Hematopoietic multipotent progenitor cell treated with erythropoietin and hydrocortisone succinate and interleukin-3 and kit ligand, for 8 days (in vitro differentiated cells): Measurements from ENCODE around the gene SLC22A23.

Source experiments
- DNase-seq: peaks from one replicate; pipeline ENCODE4 v3.0.0-alpha.2; 2015

SLC22A23 gene

DNA sequence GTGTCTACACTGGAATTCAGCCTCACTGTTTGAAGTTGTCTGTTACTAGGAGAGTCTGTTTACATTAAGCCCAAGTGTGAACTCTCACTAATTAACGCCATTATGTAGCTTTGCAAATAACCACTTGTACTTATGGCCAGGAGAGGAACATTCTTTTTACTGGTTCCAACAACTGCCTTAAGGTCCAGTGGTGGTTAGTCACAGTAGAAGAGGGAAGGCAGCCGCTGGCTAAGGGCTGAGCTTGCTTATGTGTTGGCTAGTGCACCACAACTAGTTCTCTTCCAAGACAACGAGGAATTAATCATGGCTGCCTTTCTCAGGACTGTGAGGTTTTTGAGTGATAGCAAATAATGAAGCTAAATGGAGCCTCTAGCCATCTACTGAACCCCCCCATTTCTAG, 14.9 kb upstream of the SLC22A23 start:
- DNase-seq, result no peak

DNA sequence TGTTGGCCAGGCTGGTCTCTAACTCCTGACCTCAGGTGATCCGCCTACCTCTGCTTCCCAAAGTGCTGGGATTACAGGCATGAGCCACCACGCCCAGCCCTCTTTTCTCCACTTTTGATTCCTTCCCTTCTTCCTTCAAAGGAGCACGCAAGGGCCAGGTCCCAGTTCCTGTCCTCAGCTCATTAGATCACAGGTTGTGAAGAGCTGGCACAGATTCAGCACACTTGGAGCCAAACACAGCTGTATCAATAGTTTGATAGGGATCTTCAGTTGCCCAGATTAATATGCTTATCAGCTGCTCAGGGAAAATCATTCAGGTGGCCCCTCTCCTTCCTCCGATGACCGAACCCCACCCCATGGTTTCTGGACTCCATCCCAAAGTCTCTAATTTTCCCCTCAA, 14.4 kb upstream of the SLC22A23 start:
- DNase-seq, result no peak

DNA sequence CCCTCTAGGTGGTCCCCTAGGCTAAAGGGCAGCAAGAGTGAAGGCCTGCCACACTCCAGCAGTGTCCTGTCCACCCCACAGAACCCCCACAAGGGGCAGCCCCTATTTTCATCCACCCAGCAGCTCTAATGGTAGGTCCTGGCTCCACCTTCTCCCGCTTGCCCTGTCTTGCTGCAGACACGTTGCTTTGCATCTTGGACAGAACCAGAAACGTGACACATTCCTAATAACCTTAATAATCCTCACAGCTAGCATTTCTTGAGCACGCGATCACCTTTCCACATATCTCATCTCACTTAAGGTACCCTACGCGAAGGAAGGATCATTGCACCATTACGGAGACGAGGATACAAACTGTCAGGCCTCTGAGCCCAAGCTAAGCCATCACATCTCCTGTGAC, 11.7 kb upstream of the SLC22A23 start:
- no peak for DNase-seq

DNA sequence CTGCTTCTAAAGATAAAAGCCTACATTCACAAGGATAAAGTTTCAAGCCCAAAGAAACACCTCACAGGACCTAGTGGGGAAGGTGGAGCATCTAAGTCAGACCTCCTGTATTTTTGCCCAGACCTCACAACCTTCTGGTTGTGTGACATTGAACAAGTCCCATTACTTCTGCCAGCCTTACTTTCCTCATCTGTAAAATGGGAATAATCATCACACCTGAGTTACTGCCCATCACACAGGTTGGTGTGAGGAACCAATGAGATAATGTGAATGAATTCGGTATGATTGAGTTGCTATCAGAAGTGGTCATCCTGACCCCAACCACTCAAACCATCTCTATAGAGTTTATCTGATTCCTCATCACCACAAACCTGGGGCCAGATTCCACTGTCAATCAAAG, 11.1 kb upstream of the SLC22A23 start:
- no peak for DNase-seq

DNA sequence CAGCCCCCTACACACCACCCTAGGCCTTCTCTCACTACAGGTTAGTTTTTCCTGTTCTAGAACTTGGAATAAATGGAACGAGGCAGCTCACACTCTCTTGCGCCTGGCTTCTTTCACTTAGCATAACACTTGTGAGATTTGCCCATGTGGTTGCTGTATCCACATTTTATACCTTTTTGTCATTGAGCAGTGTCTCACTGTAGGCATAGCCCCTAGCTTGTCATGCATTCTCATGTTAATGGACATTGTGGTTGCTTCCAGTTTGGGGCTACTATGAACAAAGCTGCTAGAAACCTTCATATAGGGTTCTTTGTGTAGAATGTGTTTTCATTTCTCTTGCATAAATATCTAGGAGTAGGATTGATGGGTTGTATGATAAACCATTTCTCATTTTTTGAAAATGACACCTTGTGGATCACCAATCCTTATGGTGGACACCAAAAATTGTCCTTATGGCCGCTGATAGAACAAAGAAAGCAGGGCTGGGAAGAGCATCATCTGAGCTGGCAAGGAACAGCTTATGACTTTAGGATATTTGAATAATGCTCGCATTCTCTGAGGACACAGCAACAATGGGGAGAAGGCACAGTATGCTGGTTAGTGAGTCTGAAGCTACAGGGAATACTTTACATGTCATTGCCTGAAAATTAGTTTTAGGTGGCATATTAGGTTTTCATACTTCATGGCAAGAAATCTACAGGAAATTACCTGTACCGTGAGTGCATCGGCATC, 9.8 kb upstream of the SLC22A23 start:
- DNase-seq, result no peak

DNA sequence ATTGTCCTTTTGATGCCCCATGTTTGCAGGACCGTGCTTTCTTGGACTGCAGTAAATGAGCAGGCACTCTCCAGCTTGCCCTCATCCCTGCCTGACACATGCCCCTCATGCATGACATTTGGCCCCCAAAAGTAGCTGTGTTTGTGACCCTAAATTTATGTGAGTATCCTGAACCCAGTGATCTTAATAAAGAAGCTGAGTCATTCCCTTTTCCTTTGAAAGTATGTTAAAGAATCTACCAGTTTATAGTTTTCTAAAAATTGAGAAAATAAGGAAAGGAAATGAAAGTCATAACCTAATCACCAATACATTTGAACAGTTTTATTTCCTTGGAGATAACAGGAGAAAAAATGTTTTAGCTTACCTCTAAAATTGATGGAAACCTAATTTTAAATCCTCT, 3.4 kb upstream of the SLC22A23 start:
- DNase-seq, result no peak

DNA sequence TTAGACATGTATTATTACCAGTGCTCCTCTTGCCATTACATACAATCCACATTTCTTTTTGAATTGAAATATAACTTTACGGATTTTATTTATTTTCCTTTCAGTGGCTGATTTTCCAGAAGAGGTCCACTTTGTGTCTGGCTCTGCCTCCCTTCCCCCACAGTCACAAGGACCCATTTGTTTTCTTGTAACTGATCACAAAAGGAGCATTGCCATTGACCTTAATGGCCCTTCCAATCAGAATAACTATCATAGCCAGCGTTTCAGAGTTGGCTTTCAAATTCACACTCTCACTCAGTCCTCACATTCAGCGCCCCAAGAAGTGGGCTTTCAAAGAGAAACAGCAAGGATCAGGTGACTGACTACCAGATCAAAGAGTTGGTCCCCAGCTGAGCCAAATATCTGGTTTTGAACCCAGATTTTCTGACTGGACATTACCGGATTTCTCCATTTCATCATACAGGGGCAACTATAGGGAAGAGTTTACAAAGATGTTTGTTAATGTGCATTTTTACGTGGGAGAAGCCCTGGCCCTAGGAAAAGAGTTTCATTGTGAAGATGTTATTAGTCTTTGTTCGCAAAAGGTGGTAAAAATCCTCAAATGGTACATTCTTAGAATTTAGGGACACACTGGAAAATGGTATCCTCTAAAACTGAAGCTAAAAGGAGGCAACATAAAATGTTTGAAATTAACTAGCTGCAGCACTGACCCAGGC, 2.0 kb upstream of the SLC22A23 start:
- DNase-seq, result no peak

DNA sequence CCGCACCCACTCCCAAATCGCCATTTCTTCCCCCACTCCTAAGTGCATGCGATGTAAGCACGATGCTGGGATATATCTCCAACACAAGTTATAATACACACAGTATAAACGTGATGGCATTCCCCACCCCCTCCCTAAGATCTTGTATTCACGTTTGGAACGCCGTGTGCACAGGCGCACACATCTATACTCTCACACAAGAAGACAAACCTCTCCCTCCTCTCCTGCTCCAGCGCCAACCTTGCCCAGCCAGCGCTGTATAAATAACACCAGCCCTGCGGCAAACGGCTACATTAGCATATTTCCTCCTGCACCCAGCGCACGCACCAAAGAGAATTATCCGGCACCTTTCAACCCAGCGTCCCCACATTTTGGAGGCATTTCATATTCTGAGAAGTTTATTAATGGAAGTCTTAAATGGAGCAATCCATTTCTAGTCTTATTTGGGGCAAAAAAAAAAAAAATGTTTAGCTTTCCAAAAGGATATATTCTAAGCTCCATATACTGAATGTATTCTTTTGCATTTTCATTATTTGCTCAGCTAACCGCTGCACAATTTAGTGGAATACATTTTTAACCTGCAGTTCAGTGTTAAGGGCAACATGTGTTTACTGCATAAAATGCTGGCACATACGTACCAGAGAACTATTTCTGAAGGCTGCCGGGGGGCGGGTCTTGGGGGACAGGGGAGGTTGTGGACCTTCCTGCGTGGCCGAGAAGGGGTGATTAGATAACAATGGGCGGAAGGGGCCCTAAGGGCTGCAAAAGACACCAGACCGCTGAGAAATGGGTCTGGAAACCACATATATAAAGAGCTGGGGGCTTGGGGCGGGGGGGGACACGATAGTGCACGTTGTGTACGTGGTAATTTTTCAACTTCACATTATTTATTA, 1.1 kb upstream of the SLC22A23 start:
- peak; percentile 81 for DNase-seq

DNA sequence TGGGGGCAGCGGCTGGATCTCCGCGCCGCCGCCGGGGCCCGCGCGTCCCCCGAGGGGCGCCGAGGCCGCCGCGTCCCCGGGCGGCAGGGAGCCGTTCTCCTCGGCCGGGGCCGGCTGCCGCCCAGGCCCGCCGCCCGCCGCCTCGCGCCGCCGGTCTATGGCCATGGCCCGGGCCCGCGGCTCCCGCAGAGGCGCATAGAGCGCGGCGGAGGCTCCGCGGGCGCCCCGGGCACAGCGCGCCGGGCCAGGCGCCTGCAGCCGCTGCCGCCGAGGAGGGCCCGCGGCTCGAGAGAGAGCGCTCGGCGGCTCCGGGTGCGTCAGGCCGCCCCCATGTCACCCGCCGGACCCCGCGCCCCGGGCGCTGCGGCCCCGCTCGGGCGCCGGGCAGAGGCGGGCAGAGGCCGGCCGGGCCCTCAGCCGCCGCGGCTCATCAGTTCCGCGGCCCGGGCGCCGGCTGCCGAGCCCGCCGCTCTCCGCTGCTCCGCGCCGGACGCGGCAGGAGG, 404 bp downstream of the SLC22A23 start:
- DNase-seq, result no peak

DNA sequence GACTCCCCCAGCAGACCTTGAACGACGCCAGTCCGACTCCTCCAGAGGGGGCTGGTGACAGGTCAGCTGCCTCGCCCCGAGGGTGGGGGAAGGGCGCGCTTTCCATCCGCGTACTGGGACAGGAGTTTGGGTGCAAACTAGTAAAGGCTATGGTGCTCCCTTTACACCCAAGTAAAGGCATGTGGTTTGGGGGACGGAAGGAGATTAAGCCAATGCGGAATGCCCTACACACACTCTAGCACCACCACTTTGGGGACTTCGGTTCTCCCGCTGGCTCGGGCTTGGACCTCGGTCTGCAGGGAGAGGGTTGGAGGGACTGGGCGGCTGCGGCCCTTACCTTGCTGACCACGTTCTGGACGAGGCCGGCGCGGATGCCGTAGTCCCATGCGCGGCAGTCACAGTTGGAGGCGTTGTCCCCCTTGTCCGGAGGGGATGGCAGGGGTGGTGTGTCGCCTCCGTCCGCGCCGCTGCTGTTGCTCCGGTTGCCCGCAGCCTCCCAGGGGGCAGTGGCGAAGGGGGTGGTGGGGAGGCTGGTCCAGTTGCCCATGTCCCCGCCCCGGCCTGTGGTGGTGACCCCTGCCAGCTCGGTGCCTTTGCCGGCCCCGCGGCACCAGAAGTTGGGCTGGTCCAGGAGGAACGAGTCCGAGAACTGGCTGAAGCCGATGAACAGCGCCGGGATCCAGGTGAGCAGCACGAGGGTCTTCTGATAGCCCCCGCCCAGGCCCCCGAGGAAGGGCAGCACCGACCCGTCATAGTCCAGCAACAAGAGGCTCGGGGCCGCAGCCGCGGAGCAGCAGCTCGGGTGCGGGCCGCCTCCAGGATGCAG, 1.1 kb downstream of the SLC22A23 start:
- peak; percentile 49 for DNase-seq

DNA sequence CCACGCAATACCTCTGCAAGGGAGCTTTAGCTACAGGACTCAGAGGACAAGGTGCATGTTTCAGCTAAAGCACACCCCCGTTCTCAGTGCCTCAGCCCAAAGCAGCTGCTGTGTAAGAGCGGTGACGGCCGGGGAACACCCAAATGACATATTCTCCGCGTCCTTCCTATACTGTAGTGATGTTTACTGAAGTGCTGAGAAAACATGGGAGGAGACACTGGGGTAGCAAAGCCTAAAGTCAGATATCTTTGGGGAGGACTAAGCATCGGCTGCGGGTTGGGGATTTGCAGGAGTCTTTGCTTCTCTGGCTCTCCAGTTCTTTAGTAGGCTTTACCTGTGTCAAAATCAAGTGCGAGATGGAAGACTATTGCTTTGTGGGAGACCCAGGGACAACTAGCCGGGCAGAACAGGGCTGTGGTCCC, 1.7 kb downstream of the SLC22A23 start:
- DNase-seq, result peak; percentile 66

DNA sequence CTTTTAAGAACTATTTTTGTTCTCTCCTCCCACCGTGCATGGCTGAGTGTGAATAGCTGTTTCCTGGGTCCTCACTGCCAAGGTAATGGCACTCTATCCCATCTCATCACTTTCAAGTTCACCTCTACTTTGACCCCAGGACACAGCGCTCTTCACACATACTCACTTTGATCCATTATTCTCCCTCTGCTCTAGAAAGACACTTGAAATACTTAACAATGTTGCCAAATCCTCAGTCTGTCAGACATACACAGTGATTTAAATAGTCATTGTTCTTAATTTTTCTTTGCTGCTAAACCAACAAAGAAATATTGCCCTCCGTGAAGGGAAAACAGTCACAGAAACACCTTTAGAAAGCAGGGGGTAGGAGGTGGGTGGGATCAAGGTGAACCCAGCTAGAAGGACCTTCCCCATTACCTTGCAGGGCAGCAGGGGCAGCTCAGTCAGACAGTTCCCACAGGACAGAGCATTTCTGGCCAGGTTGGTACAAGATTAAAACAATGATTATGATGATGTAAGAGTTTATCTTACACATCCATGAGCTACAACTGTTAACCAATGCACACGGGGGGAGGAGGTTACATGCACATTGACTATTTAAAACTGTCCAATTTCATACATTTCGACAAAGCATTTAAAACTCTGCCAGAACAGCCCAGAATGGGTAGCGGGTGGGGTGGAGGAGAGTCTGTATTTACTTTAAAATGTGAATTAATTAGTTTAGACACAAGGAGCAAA, 2.4 kb downstream of the SLC22A23 start:
- peak; percentile 26 for DNase-seq

DNA sequence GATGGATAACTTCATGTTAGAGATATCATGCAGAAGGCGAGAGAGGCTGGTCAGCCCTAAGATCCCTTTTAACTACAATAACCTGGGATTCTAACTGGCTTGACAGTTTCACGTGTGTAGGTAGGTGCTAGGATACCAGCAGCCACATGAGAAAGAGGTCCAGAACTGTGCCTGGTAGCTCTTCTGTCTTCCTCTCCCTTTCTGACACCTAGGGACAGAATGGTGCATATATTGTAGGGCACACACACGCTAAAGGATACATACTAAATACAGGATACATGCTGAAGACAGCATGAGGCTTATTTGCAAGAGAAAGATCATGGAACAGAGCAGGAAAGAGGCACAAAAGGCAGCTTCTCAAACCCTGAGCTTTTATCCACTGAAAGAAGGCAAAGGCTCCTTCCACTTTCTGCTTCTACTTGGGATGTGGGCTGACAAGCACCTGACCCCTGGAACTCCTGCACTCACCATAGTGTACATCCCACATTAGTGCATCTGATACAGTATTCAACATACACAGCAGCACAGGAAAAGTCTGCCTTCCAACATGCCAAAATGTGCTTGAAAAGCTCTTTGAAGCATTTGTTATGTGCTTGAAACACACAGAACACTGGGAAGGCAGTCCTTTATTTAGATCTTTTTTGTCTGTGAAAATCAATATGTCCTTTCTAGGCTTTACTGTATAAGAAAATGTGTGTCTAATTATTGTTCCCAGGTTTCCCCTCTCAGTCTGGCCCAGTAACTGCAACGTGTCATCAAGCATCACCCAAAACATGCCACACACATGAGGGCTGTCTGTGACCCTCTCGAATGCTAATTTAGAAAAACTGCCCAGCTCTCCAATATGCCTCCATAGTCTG, 3.2 kb downstream of the SLC22A23 start:
- peak; percentile 44 for DNase-seq

DNA sequence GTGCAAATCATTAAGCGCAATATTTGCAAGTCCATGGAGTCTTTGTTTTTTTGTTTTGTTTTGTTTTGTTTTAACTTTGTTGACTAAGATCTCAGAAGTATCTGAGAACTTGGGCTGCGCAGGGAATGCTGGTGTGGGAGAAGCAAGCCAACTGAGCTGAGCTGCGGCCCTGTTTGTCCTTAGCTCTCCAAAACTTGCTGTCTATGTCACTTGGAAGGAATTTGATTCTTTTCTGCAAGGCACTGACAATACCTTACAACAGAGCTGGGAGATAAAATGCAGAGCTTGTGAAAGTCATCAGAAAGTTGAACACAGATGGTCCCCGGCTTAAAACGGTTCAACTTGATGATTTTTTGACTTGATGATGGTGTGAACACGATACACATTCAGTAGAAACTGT, 5.4 kb downstream of the SLC22A23 start:
- DNase-seq, result no peak

DNA sequence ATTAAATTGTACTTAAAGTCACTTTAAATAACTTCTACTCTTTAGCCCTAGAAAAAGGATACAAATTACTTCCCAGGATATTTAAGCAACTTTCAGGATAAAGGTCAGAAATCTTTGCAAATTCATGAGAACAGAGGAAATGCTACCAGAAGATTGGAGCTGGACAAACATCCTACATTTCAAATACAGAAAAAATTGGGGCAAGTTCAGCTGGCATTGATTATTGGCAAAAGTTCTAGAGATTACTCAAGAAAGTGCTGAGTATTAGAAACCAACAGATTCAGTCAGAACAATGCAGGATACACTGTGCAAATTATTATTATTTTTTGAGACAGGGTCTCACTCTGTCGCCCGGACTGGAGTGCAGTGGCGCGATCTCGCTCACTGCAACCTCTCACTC, 6.0 kb downstream of the SLC22A23 start:
- DNase-seq, result no peak

DNA sequence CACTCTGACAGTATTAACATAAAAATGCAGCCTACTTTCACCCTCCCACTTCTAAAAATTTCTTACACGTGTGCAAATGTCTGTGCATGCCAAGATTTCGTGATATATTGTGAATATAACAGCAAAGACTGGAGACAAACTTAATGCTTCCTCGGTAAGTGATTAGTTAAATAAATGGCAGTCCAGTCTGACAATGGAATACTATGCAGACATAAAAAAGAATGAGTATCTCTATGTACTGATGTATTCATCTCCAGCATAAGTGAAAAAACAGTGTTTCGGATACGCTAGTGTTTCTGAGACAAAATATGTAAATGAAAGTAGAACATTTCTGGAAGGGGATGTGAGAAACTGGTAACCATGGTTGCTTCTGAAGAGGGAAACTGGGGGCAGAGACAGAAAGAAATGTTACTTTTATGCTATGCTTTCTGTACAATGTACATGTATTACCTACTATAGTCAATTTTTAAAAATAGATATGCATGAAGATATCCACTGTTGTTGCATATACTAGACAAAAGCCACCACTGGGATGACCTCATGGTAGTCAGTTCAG, 7.0 kb downstream of the SLC22A23 start:
- DNase-seq, result no peak

DNA sequence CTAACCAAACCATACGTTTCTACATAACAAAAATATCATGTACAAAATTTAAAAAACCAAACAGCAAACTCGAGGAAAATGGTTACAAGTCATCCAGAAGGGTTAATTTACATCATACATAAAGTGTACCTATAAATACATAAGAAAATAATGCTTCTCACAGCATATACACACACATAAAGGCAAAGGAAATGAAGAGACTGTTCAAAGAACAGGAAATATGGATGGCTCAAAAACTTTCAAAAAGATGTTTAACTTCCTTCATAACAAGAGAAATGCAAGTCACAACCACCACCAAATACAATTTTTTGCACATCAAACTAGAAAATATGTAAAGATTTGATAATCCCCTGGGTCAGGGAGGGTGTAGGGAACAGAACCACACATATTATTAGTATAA, 7.5 kb downstream of the SLC22A23 start:
- no peak for DNase-seq

DNA sequence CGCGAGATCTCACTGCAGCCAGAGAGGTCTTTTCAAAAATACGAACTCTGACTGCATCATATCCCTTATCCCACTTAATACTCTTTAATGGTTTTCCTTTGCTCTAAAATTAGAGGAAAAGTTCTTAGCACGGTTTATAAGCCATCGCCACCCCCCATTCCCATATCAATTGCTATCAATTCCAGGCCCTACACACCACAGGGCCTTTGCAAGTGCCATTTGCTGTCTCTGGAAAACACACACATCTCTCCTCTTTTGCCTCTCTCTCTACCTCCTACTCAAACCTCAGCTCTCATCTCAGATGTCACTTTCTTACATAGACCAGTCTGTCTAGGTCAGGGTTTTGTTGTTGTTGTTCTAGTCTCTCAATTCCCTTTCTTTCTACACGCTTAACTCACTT, 9.8 kb downstream of the SLC22A23 start:
- no peak for DNase-seq

DNA sequence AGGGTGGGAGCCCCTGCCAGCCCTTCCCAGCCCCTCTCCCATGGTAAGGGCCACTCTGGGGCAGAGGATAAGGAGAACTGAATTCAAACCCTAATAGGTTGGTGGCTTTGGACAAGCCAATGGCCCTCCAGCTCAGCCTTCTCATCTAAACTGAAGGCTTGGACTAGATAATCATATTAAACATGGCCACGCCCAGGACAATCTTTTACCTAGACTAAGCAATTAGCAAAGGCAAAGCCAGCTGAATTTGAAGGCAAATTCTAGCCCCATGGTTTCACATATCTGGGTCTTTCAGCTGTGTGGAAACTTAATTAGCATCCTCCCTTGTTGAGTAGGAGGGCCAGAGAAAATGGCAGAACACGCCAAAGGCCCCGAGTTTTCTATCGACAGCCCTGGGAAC, 10.7 kb downstream of the SLC22A23 start:
- peak; percentile 75 for DNase-seq
